Pancreas (tissue), 10 donors: ENCODE results near the gene PLAGL2. TPM values are rescaled to one million over a fixed set of nuclear protein-coding genes. Genes with fewer than 3 reads are reported as not detected.
A peak's percentile ranks its signal among the peaks of the same experiment; 100 is the strongest.
"Not testable (repeated sequence)": the region's sequence is repeated elsewhere in the genome, so short reads cannot be mapped to it uniquely, and the experiment has no call there.

ENCODE experiments used
- ATAC-seq, 4 donors: fragments of 200-7000 bp; cut with Tn5 transposase; one replicate each; pipeline versions ENCODE4 v1.8.0 to v1.9.1; 2020; ENCODE audit warnings: mild to moderate bottlenecking in 4 of 4, moderate library complexity in 4 of 4
- DNase-seq, 6 donors: peaks; one replicate each; pipeline ENCODE4 v3.0.0-alpha.2; 2020
- FAIRE-seq: peaks from 2 replicates; lab custom pipeline; 2012; peaks lifted over from hg19 to GRCh38; lab: Jason Lieb, UNC
- H3K27ac ChIP-seq, 4 donors: fragments of 200-600 bp; sonication (generic); 1 replicate in 3 of 4; 2 replicates in 1 of 4; pipeline versions ENCODE4 v1.5.0 to v1.8.0; 2020
- H3K27me3 ChIP-seq, 4 donors: fragments of 200-600 bp; one replicate each; pipeline ENCODE4 v1.8.0; 2021
- H3K36me3 ChIP-seq, 3 donors: fragments of 200-600 bp; sonication (generic) in 1 of 3; one replicate each; pipeline versions ENCODE4 v1.5.0 to v1.8.0; 2020 to 2021
- H3K4me1 ChIP-seq, 3 donors: fragments of 200-600 bp; one replicate each; pipeline ENCODE4 v1.8.0; 2021
- H3K4me3 ChIP-seq, 4 donors: fragments of 200-600 bp; sonication (generic) in 2 of 4; one replicate each; pipeline versions ENCODE4 v1.5.0 to v1.8.0; 2020 to 2021
- H3K9me3 ChIP-seq, 4 donors: fragments of 200-600 bp; one replicate each; pipeline ENCODE4 v1.8.0; 2021
- CTCF ChIP-seq, 4 donors: fragments of 200-600 bp; sonication (generic) in 3 of 4; IDR thresholded peaks; one replicate each; pipeline versions ENCODE4 v1.5.0 to v1.8.0; 2021; ENCODE audit warnings: antibody characterized with exemption in 4 of 4
- WGBS, 2 donors: extraction: QIAGEN DNeasy Blood & Tissue Kit; methylation state at CpG; one replicate each; pipeline ENCODE4 v1.1.7; 2013; 5-methylcytosine and 5-hydroxymethylcytosine counted together
- intact Hi-C, 3 donors: fragments of 100-400 bp; cut with DNase I; formaldehyde crosslinking; loops; one replicate each; pipeline versions ENCODE4 v1.11.1 to v1.14.2; 2022
- polyA plus RNA-seq, 2 donors: library from polyadenylated mRNA; stranded (reverse); fragments of 200-250 nt; gene quantifications; one replicate each; pipeline ENCODE4 v1.2.3, GENCODE V29; 2013
- total RNA-seq, 6 donors: library from RNA; stranded (reverse); fragmentation: NEBNext Ultra II Directional in 4 of 6; extraction: Animal tissue kit (Norgen Biotek cat#: 25700) in 4 of 6; gene quantifications; one replicate each; pipeline versions ENCODE4 v1.2.1 to v1.2.4, GENCODE V29; 2021 to 2023
- donor health status: healthy with polysubstance abuse.
- donor health status: DM: no; HTN: no; CAD: no; lungs with moderate emphysema.
- donor health status: DM: no; HTN: no; CAD: no.
- donor health status: control.
- donor health status: control.
- donor health status: Bipolar disorder and iron deficiency.
- donor health status: DM: yes; HTN: yes; CAD: no.
- donor health status: DM: no; HTN: no; CAD: no.
- donor health status: DM: no; HTN: no; CAD: no.
- donor health status: DM: yes; HTN: yes; CAD: no.

The PLAGL2 gene
- total and polyA plus RNA-seq, 8 donors, result 2.4 to 7.2 (median 4.4) TPM

GRCh38 chr20:32195581-32195980 is 12.0 kb downstream of the PLAGL2 start:
- no peak overlapping the region for H3K4me3 ChIP-seq
- no peak for FAIRE-seq
- no peak overlapping the region for H3K27ac ChIP-seq
- no peaks in the 10 kb centered on the region for H3K27me3 ChIP-seq
- H3K4me1 ChIP-seq, result peaks cover 0 to 15% (median 7%) of the 10 kb centered on the region in 3 donors
- no peaks in the 10 kb centered on the region for H3K9me3 ChIP-seq
- peak; percentile 67 to 83 (median 80) for ATAC-seq
- no peak for TF ChIP-seq CTCF (IDR thresholded peaks at IDR 0.05)
- H3K36me3 ChIP-seq, result peaks cover 0 to 41% (median 16%) of the 10 kb centered on the region in 3 donors
- intact Hi-C loops, result no loop called here
- WGBS, 2 donors, result 25 to 27% methylated on average over 7 of the region's 7 CpGs
- peak in 2 of 6 donors; percentile 35 to 45 for DNase-seq

GRCh38 chr20:32193996-32194395 is 13.5 kb downstream of the PLAGL2 start:
- DNase-seq (no peak), ATAC-seq (no peak), FAIRE-seq (no peak)
- Histone ChIP-seq H3K4me3 (no peak overlapping the region), H3K27me3 (no peaks in the 10 kb centered on the region), H3K27ac (no peak overlapping the region), H3K36me3 (peaks cover 0 to 33% (median 16%) of the 10 kb centered on the region in 3 donors), H3K4me1 (peaks cover 0 to 18% (median 11%) of the 10 kb centered on the region in 3 donors), H3K9me3 (no peaks in the 10 kb centered on the region)
- intact Hi-C loops, result no loop called here
- 80 to 83% methylated on average over 6 of the region's 6 CpGs for WGBS, 2 donors
- no peak for TF ChIP-seq CTCF (IDR thresholded peaks at IDR 0.05)

DNA sequence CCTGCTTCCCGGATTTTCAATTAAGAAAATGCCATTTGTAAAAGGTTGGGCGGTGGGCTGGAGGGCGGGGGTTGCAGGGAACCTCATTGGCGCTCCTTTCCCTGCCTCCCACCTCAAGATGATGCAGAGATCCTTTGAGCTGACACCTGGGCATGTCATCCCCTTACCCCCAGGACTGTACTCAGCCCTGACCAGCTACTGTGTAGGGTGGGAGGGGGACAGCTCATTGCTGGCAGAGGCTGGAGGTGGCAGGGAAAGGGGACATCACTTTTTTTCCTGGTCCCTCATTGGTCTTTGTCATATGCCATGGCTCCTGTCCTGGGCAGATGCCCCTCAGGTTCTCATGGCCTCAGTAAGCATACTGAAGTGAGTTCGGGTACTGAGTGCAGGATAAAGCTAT is 14.2 kb downstream of the PLAGL2 start:
- ATAC-seq, H3K9me3 ChIP-seq, H3K27me3 ChIP-seq, H3K4me3 ChIP-seq, DNase-seq, intact Hi-C loops, FAIRE-seq: not testable (repeated sequence)
- peaks cover 0 to 18% (median 7%) of the 10 kb centered on the region in 3 donors for H3K4me1 ChIP-seq
- peak overlapping the region in 2 of 4 donors; percentile 13 to 24 for H3K27ac ChIP-seq
- 67 to 74% methylated on average over 5 of the region's 5 CpGs for WGBS, 2 donors
- H3K36me3 ChIP-seq, result peaks cover 0 to 26% (median 12%) of the 10 kb centered on the region in 3 donors

DNA sequence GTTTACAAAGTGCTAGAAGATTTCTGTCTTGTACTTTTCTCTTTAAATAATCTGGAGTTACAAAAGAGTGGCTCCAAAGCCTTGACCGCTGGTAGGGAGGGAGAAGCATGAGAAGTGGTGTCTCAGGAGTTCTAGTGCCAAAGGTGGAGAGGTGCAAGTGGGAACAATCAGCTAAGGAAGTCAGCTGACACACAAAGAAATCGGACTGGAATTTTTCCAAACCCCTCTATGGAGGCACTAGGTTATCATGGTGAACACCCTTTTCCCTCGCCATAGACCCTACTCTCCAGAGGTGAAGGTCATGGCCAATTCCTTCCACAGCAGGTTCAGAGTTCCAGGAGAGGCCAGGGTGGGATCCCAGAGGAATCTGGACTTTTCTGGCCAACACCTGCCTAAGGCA is 14.8 kb downstream of the PLAGL2 start:
- Histone ChIP-seq H3K27me3 (no peaks in the 10 kb centered on the region), H3K9me3 (no peaks in the 10 kb centered on the region), H3K27ac (peak overlapping the region in 2 of 4 donors; percentile 13 to 24), H3K36me3 (peaks cover 0 to 20% (median 11%) of the 10 kb centered on the region in 3 donors), H3K4me3 (no peak overlapping the region), H3K4me1 (peaks cover 0 to 18% (median 4%) of the 10 kb centered on the region in 3 donors)
- ATAC-seq (no peak), DNase-seq (peak in 1 of 6 donors; percentile 9), FAIRE-seq (no peak)
- WGBS, 2 donors, result 14 to 19% methylated on average over 3 of the region's 3 CpGs
- no peak for TF ChIP-seq CTCF (IDR thresholded peaks at IDR 0.05)
- intact Hi-C loops, result no loop called here

GRCh38 chr20:32191873-32192272 is 15.7 kb downstream of the PLAGL2 start:
- Histone ChIP-seq H3K4me3 (no peak overlapping the region), H3K27ac (no peak overlapping the region), H3K36me3 (peaks cover 0 to 13% (median 4%) of the 10 kb centered on the region in 3 donors), H3K4me1 (peaks cover 0 to 18% (median 4%) of the 10 kb centered on the region in 3 donors), H3K9me3 (no peaks in the 10 kb centered on the region), H3K27me3 (no peaks in the 10 kb centered on the region)
- ATAC-seq (no peak), DNase-seq (no peak), FAIRE-seq (no peak)
- intact Hi-C loops, result no loop called here
- no peak for TF ChIP-seq CTCF (IDR thresholded peaks at IDR 0.05)
